Pancreas (tissue), 10 donors: ENCODE results near the gene ADAMTS7. TPM values are rescaled to one million over a fixed set of nuclear protein-coding genes. Genes with fewer than 3 reads are reported as not detected.
"Not testable (repeated sequence)": the region's sequence is repeated elsewhere in the genome, so short reads cannot be mapped to it uniquely, and the experiment has no call there.

Source experiments
- ATAC-seq, 4 donors: fragments of 200-7000 bp; cut with Tn5 transposase; one replicate each; pipeline versions ENCODE4 v1.8.0 to v1.9.1; 2020; ENCODE audit warnings: mild to moderate bottlenecking in 4 of 4, moderate library complexity in 4 of 4
- DNase-seq, 6 donors: peaks; one replicate each; pipeline ENCODE4 v3.0.0-alpha.2; 2020
- FAIRE-seq: peaks from 2 replicates; lab custom pipeline; 2012; peaks lifted over from hg19 to GRCh38; lab: Jason Lieb, UNC
- H3K27ac ChIP-seq, 4 donors: fragments of 200-600 bp; sonication (generic); 1 replicate in 3 of 4; 2 replicates in 1 of 4; pipeline versions ENCODE4 v1.5.0 to v1.8.0; 2020
- H3K27me3 ChIP-seq, 4 donors: fragments of 200-600 bp; one replicate each; pipeline ENCODE4 v1.8.0; 2021
- H3K36me3 ChIP-seq, 3 donors: fragments of 200-600 bp; sonication (generic) in 1 of 3; one replicate each; pipeline versions ENCODE4 v1.5.0 to v1.8.0; 2020 to 2021
- H3K4me1 ChIP-seq, 3 donors: fragments of 200-600 bp; one replicate each; pipeline ENCODE4 v1.8.0; 2021
- H3K4me3 ChIP-seq, 4 donors: fragments of 200-600 bp; sonication (generic) in 2 of 4; one replicate each; pipeline versions ENCODE4 v1.5.0 to v1.8.0; 2020 to 2021
- H3K9me3 ChIP-seq, 4 donors: fragments of 200-600 bp; one replicate each; pipeline ENCODE4 v1.8.0; 2021
- WGBS, 2 donors: extraction: QIAGEN DNeasy Blood & Tissue Kit; methylation state at CpG; one replicate each; pipeline ENCODE4 v1.1.7; 2013; 5-methylcytosine and 5-hydroxymethylcytosine counted together
- intact Hi-C, 3 donors: fragments of 100-400 bp; cut with DNase I; formaldehyde crosslinking; loops; one replicate each; pipeline versions ENCODE4 v1.11.1 to v1.14.2; 2022
- polyA plus RNA-seq, 2 donors: library from polyadenylated mRNA; stranded (reverse); fragments of 200-250 nt; gene quantifications; one replicate each; pipeline ENCODE4 v1.2.3, GENCODE V29; 2013
- total RNA-seq, 6 donors: library from RNA; stranded (reverse); fragmentation: NEBNext Ultra II Directional in 4 of 6; extraction: Animal tissue kit (Norgen Biotek cat#: 25700) in 4 of 6; gene quantifications; one replicate each; pipeline versions ENCODE4 v1.2.1 to v1.2.4, GENCODE V29; 2021 to 2023
- TF ChIP-seq, protein P1 (sequence below), 4 donors: fragments of 200-600 bp; sonication (generic) in 3 of 4; IDR thresholded peaks; one replicate each; pipeline versions ENCODE4 v1.5.0 to v1.8.0; 2021; ENCODE audit warnings: antibody characterized with exemption in 4 of 4
- donor health status: healthy with polysubstance abuse.
- donor health status: DM: no; HTN: no; CAD: no; lungs with moderate emphysema.
- donor health status: DM: no; HTN: no; CAD: no.
- donor health status: control.
- donor health status: control.
- donor health status: Bipolar disorder and iron deficiency.
- donor health status: DM: yes; HTN: yes; CAD: no.
- donor health status: DM: no; HTN: no; CAD: no.
- donor health status: DM: no; HTN: no; CAD: no.
- donor health status: DM: yes; HTN: yes; CAD: no.

ADAMTS7 gene
- total and polyA plus RNA-seq, 8 donors: 0.20 to 1.4 (median 0.69) TPM

- WGBS, 2 donors: 69 to 70% methylated on average over 9 of the region's 9 CpGs
- DNase-seq: no peak
Measured at GRCh38 chr15:78737187-78737820, 74.0 kb downstream of the ADAMTS7 start.

GRCh38 chr15:78736286-78736685 lies 75.0 kb downstream of the ADAMTS7 start:
- DNase-seq, H3K27me3 ChIP-seq, H3K9me3 ChIP-seq, FAIRE-seq, H3K4me1 ChIP-seq, H3K4me3 ChIP-seq, H3K27ac ChIP-seq, H3K36me3 ChIP-seq, ATAC-seq, intact Hi-C loops: not testable (repeated sequence)
- 58 to 62% methylated on average over 3 to 4 of the region's 4 CpGs for WGBS, 2 donors

More at GRCh38 chr15:78737187-78737820, 74.0 kb downstream of the ADAMTS7 start:
- ATAC-seq (no peak), FAIRE-seq (no peak)
- intact Hi-C loops: no loop called here
- TF ChIP-seq, protein P1, sequence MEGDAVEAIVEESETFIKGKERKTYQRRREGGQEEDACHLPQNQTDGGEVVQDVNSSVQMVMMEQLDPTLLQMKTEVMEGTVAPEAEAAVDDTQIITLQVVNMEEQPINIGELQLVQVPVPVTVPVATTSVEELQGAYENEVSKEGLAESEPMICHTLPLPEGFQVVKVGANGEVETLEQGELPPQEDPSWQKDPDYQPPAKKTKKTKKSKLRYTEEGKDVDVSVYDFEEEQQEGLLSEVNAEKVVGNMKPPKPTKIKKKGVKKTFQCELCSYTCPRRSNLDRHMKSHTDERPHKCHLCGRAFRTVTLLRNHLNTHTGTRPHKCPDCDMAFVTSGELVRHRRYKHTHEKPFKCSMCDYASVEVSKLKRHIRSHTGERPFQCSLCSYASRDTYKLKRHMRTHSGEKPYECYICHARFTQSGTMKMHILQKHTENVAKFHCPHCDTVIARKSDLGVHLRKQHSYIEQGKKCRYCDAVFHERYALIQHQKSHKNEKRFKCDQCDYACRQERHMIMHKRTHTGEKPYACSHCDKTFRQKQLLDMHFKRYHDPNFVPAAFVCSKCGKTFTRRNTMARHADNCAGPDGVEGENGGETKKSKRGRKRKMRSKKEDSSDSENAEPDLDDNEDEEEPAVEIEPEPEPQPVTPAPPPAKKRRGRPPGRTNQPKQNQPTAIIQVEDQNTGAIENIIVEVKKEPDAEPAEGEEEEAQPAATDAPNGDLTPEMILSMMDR (IDR thresholded peaks at IDR 0.05): no peak
- Histone ChIP-seq H3K9me3 (no peaks in the 10 kb centered on the region), H3K36me3 (no peaks in the 10 kb centered on the region), H3K27ac (no peak overlapping the region), H3K27me3 (no peaks in the 10 kb centered on the region), H3K4me1 (no peaks in the 10 kb centered on the region), H3K4me3 (no peak overlapping the region)

- H3K36me3 ChIP-seq: no peaks in the 10 kb centered on the region
- no peaks in the 10 kb centered on the region for H3K4me1 ChIP-seq
- FAIRE-seq: no peak
- no peak overlapping the region for H3K27ac ChIP-seq
- H3K9me3 ChIP-seq: no peaks in the 10 kb centered on the region
- TF ChIP-seq, protein P1 (IDR thresholded peaks at IDR 0.05): no peak
- intact Hi-C loops: no loop called here
- no peak for DNase-seq
- H3K4me3 ChIP-seq: no peak overlapping the region
- ATAC-seq: no peak
- no peaks in the 10 kb centered on the region for H3K27me3 ChIP-seq
- 73 to 83% methylated on average over 8 of the region's 8 CpGs for WGBS, 2 donors
Measured at GRCh38 chr15:78734451-78735064, 76.7 kb downstream of the ADAMTS7 start.

DNA sequence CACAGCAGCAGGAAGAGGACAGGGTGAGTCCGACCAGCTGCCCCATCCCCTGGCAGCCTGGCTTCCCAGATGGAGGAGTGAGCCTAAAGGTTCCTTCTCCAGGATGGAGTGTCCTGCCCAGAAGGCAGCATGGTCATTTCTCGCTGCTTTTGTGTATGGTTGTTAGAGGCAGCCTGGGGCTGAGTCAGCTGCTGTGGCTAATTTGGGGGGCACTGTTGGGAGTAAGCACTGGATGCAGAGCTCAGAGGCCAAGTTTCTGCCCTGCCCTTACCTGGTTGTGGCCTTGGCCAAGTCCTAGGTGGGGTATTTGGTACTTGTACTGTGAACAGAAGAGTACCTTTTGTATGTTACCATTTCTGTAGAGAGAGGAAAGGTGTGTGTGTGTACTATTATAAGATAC lies 78.6 kb downstream of the ADAMTS7 start:
- FAIRE-seq (no peak), ATAC-seq (no peak)
- WGBS, 2 donors: 60 to 71% methylated on average over 2 of the region's 2 CpGs

DNA sequence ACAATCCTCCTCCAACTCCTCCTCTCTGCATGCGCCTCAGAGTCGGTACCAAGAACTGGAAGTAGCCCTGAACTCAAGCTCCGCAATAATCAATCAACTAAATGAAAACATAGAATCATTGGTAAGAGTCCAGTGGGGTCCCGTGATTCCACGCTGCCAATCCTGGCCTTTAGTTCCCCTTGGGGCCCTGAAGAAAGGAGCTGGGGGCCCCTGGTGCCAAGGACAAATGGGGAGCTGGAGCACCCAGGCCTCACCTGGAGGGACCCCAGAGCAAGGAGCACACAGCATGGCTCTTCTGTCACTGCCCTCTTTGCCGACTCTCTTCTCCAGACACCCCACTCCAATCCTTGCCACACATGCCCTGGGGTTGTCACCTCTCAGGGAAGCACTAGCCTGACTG lies 80.3 kb downstream of the ADAMTS7 start:
- WGBS, 2 donors: 83 to 94% methylated on average over 6 of the region's 6 CpGs
- Histone ChIP-seq H3K27me3 (no peaks in the 10 kb centered on the region), H3K4me1 (no peaks in the 10 kb centered on the region), H3K27ac (no peak overlapping the region), H3K4me3 (no peak overlapping the region), H3K36me3 (no peaks in the 10 kb centered on the region), H3K9me3 (no peaks in the 10 kb centered on the region)
- intact Hi-C loops: no loop called here
- ATAC-seq: no peak
- FAIRE-seq: no peak
- DNase-seq: no peak
- TF ChIP-seq, protein P1 (IDR thresholded peaks at IDR 0.05): no peak

More for the DNA sequence above, 78.6 kb downstream of the ADAMTS7 start:
- TF ChIP-seq, protein P1 (IDR thresholded peaks at IDR 0.05): no peak
- Histone ChIP-seq H3K27me3 (no peaks in the 10 kb centered on the region), H3K36me3 (no peaks in the 10 kb centered on the region), H3K9me3 (no peaks in the 10 kb centered on the region), H3K27ac (no peak overlapping the region), H3K4me3 (no peak overlapping the region), H3K4me1 (no peaks in the 10 kb centered on the region)
- DNase-seq: no peak
- intact Hi-C loops: no loop called here

- H3K27me3 ChIP-seq, H3K27ac ChIP-seq, H3K4me3 ChIP-seq, intact Hi-C loops, FAIRE-seq, ATAC-seq, H3K4me1 ChIP-seq, H3K36me3 ChIP-seq, DNase-seq, H3K9me3 ChIP-seq: not testable (repeated sequence)
- WGBS, 2 donors: 38 to 74% methylated on average over 1 of the region's 1 CpG
Measured at GRCh38 chr15:78728427-78728826, 82.8 kb downstream of the ADAMTS7 start.
